Gastroesophageal sphincter (tissue), 4 donors: ENCODE data around the gene CGNL1. TPM values are rescaled to one million over a fixed set of nuclear protein-coding genes. Genes with fewer than 3 reads are reported as not detected.

ENCODE experiments used
- small RNA-seq, 4 donors: library from RNA; depleted of rRNA; stranded (forward); fragments of <200 nt; gene quantifications; one replicate each; pipeline ENCODE3, GENCODE V24; 2016
- total RNA-seq, 4 donors: library from RNA; depleted of rRNA; stranded (reverse); fragments of >200 nt; gene quantifications; one replicate each; pipeline ENCODE4 v1.1.0, GENCODE V29; 2016

CGNL1 gene
- total RNA-seq, 4 donors from 2014 or later = 8.5 to 36.4 (median 16.7) TPM

Small RNAs within 50 kb of the gene (small RNA-seq; reads per million reads assigned to genes)
- gene RNU6-844P = 0 reads per million in 4 donors

Other genes with a start within 250 kb of the CGNL1 start
- 100 to 1,000 TPM in 3 of 4 donors, 10 to 100 TPM in 1; 13.6 to 299 (median 190) TPM for gene MYZAP, start 215.4 kb downstream of the CGNL1 start, total RNA-seq